ENCODE data around the gene RANBP17. TPM values are rescaled to one million over a fixed set of nuclear protein-coding genes. Genes with fewer than 3 reads are reported as not detected.
A peak's percentile ranks its signal among the peaks of the same experiment; 100 is the strongest.

Gene RANBP17
- total RNA-seq, 8 experiments from 2014 or later: 3.8 to 43.9 (median 25.5) TPM; not detected in 1

DNA sequence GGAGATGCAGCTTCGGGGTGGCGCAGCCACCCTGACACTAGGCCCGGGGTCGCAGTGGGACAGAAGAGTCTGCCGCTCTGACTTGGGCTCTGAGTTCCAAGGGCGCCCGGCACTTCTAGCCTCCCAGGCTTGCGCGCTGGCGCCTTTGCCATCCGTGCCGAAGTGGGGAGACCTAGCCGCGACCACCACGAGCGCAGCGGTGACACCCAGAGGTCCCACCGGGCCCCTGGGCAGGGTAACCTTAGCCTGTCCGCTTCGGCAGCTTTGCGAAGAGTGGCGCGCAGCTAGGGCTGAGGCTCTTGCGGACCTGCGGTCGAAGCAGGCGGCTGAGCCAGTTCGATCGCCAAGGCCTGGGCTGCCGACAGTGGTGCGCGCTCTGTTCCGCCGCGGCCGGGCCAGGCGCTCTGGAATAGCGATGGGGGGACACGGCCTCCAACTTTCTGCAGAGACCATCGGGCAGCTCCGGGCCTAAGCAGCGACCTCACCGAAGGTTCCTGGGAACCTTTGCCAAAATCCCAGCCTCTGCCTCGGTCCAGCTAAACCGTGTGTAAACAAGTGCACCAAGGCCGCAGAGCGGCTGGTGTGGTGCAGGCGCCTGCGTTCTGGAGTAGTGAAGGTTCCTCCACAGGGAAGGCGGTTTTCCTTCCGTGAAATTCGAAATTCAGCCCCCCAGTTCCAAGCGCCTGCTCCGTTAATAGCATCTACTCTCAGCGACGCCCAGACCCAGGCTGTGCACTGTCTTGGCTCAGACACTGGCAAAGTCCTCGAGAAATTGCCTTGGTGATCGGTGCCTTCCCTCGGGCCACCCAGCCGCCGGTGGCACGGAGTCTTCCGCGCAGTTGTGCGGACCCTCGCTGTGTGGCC is 454.7 kb downstream of the RANBP17 start:
- Histone ChIP-seq H3K4me1 (replicated peaks in 1 of 2) (peaks cover 0 to 15% of the 10 kb centered on the region in 2 donors), H3K4me3 (no peak overlapping the region), H3K27ac (no peak overlapping the region)
- peak in 3 of 8 experiments; percentile 31 to 43 (median 40) for ATAC-seq (replicated peaks in 6 of 8)
- 0 to 16% (median 7%) methylated on average over 3 to 37 of the region's 66 CpGs; no CpG with 5 or more reads in 4 of the 10 experiments for WGBS, 10 experiments
- in situ Hi-C loops (cut with MboI; ENCODE audit: low pct_unique_long_range_greater_than_20kb in 2 of 9, low sequenced_read_pairs in 9 of 9, unreplicated experiment in 9 of 9): no loop called here

DNA sequence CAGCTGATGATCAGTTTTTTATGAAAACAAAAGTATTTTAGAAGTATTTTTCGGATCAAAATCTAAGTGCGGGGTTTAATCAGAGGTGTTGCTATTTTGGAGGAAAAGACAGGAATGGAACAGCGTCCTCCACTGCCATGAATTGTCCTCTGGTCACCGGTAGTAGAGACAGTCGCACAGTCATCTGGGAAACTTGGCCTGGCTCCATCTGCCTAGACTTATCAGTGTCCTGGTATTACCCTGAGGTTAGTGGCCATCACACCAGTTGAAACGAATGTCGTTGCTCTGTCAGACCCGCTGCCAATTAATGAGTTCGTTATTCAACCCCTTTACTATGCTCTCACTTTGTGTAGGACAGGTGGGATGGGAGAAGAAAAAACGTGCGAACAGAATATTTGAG is 455.4 kb downstream of the RANBP17 start:
- peaks cover 0 to 7% of the 10 kb centered on the region in 2 donors for H3K4me1 ChIP-seq (replicated peaks in 1 of 2)
- 0 to 45% (median 21%) methylated on average over 1 to 9 of the region's 11 CpGs; no CpG with 5 or more reads in 3 of the 10 experiments for WGBS, 10 experiments
- H3K27ac ChIP-seq: no peak overlapping the region
- H3K4me3 ChIP-seq: no peak overlapping the region
- ATAC-seq (replicated peaks in 6 of 8): no peak
- in situ Hi-C loops (cut with MboI; ENCODE audit: low pct_unique_long_range_greater_than_20kb in 2 of 9, low sequenced_read_pairs in 9 of 9, unreplicated experiment in 9 of 9): no loop called here

DNA sequence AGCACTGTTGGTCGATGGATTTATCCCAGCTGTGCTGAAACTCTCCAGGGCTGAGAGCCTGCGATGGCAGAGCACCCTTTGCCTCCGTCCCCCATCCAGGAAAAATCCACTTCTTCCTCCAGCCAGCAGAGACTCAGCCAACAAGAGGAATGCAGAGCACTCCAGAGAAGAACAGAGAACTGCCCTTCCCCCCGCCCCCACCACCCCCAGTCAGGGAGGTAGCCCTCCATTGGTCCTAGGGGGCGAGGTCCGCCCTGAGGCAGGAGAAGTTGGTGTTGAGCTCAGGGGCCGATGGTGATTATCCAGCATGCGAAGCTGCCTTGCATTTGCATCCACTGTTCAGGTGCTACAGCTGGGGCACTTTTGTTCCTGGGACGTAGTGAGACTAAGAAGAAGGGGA is 456.2 kb downstream of the RANBP17 start:
- peaks cover 0 to 6% of the 10 kb centered on the region in 2 donors for H3K4me1 ChIP-seq (replicated peaks in 1 of 2)
- WGBS, 10 experiments: 0% methylated on average over 2 of the region's 9 CpGs; no CpG with 5 or more reads in 8 of the 10 experiments
- H3K4me3 ChIP-seq: no peak overlapping the region
- in situ Hi-C loops (cut with MboI; ENCODE audit: low pct_unique_long_range_greater_than_20kb in 2 of 9, low sequenced_read_pairs in 9 of 9, unreplicated experiment in 9 of 9): no loop called here
- H3K27ac ChIP-seq: no peak overlapping the region
- no peak for ATAC-seq (replicated peaks in 6 of 8)

DNA sequence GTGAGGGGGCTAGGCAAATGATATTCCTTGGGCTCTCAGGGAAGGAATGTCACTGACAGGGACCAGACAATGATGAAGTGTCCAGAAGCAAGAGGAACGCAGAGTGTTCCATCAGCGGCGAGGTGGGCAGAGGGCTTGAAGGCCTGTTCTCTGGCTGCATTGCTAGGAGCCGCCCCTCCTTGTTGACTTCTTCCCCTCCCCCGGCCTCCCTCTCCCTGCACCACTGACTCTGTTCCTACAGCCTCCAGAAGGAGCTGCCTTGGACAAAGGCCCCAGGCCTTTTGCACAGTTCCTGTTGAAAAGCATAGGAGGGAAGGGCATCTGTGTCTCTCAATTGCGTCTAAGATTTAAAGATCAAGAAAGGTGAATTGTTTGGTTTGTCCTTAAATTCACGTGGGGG is 459.6 kb downstream of the RANBP17 start:
- H3K4me1 ChIP-seq (replicated peaks in 1 of 2): no peaks in the 10 kb centered on the region
- H3K27ac ChIP-seq: no peak overlapping the region
- in situ Hi-C loops (cut with MboI; ENCODE audit: low pct_unique_long_range_greater_than_20kb in 2 of 9, low sequenced_read_pairs in 9 of 9, unreplicated experiment in 9 of 9): no loop called here
- no peak overlapping the region for H3K4me3 ChIP-seq
- WGBS, 10 experiments: 17 to 83% (median 62%) methylated on average over 1 to 3 of the region's 7 CpGs; no CpG with 5 or more reads in 3 of the 10 experiments
- no peak for ATAC-seq (replicated peaks in 6 of 8)

DNA sequence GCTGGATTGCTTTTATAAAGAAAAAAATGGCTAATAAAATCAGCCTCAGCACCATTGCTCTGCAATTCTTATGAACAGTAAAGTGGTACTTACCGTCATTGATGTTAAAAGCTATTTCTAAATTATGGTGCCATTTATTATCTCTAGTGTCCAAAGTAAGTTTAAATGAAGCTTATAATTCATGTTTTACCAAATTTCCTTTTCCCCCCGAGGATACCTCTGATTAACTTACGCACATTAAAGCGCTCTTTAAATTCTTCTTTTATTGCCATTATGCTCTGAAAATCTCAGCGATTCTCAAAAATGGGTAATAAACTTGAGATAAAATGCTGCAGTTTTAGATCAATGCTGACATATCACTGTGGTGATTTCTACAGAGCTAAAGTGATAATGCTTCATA is 460.7 kb downstream of the RANBP17 start:
- no peak overlapping the region for H3K27ac ChIP-seq
- 40 to 97% (median 82%) methylated on average over 3 to 5 of the region's 5 CpGs; no CpG with 5 or more reads in 1 of the 10 experiments for WGBS, 10 experiments
- in situ Hi-C loops (cut with MboI; ENCODE audit: low pct_unique_long_range_greater_than_20kb in 2 of 9, low sequenced_read_pairs in 9 of 9, unreplicated experiment in 9 of 9): no loop called here
- H3K4me3 ChIP-seq: no peak overlapping the region
- H3K4me1 ChIP-seq (replicated peaks in 1 of 2): no peaks in the 10 kb centered on the region
- no peak for ATAC-seq (replicated peaks in 6 of 8)

DNA sequence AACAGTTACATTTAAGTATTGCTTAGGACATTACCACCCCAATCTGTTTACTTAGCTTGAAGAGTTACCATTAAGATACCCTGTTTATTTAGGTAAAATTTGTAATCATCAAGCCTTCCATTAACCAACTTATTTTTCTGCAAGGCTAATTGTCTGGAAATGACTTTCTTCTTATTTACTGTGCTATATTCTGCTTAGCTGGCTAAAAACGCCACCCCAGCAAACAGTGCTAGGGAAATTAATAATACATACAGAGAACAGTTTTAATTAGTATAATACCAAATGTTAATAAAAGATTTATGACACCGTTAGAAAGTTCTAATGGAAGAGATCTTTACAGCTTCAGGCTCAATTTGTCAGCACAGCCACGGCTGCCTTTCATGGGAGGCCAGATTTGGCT is 461.2 kb downstream of the RANBP17 start:
- in situ Hi-C loops (cut with MboI; ENCODE audit: low pct_unique_long_range_greater_than_20kb in 2 of 9, low sequenced_read_pairs in 9 of 9, unreplicated experiment in 9 of 9): no loop called here
- no peak overlapping the region for H3K27ac ChIP-seq
- no peak overlapping the region for H3K4me3 ChIP-seq
- H3K4me1 ChIP-seq (replicated peaks in 1 of 2): no peaks in the 10 kb centered on the region
- no peak for ATAC-seq (replicated peaks in 6 of 8)
- WGBS, 10 experiments: 0 to 74% (median 42%) methylated on average over 1 to 3 of the region's 3 CpGs; no CpG with 5 or more reads in 1 of the 10 experiments

DNA sequence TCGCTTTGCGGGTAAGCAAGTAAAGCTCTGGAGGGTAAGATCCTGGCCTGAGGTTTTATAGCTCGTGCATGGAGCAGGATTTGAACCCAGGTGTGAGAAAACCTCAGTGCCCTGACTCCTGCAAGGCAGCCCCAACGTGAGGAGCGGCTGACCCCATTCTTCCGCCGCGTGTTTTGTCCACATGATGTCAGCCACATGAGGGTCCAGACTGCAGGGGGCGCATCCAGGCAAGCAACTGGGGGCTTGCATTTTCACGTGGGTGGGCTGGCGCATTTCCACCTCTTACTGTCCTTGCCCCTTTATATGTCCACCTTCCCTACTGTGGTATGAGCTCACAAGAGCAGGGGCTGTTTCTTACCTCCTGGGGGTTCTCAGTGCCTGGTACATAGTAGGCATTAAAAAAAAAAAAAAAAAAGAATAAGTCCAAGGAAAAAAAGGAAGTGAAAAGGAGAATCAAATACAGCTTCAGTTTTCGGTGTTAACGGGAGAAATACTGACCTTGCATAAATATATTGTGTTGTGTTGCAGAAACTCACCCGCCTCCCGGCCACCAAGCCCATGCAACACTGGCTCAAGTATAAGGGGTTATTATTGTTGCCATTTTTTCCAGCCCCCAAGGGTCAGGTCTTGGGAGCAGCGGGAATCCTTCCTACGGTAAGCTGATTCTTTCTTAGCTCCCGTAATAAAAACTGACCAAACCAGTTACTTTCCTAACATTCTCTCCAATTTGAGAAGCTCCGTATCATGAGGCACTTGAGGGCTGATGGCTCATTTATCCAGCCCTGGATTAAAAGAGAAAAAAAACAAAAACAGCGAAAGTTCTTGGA is 462.2 kb downstream of the RANBP17 start:
- no peak overlapping the region for H3K27ac ChIP-seq
- ATAC-seq (replicated peaks in 6 of 8): no peak
- H3K4me3 ChIP-seq: no peak overlapping the region
- in situ Hi-C loops (cut with MboI; ENCODE audit: low pct_unique_long_range_greater_than_20kb in 2 of 9, low sequenced_read_pairs in 9 of 9, unreplicated experiment in 9 of 9): no loop called here
- H3K4me1 ChIP-seq (replicated peaks in 1 of 2): no peaks in the 10 kb centered on the region
- 17 to 80% (median 43%) methylated on average over 1 to 17 of the region's 20 CpGs for WGBS, 10 experiments

DNA sequence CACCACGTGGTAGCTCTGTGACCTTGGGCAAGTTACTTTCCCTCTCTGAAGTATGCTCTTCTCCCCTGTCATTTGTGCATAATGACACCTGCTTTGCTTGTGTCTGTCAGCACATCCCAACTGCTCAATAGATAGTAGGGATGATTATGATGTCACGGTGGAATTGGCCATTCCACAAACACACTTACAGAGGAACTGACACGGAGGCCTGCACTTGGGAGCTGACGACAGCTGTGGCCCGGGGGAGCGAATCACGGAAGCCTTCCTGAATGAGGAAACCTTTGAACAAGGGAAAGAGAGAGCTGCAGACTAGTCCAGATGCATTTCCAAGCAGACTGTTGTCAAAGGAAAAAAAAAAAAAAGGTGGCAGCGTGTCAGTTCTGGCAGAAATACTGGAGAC is 468.2 kb downstream of the RANBP17 start:
- WGBS, 10 experiments: 0 to 79% (median 60%) methylated on average over 1 to 7 of the region's 8 CpGs; no CpG with 5 or more reads in 3 of the 10 experiments
- in situ Hi-C loops (cut with MboI; ENCODE audit: low pct_unique_long_range_greater_than_20kb in 2 of 9, low sequenced_read_pairs in 9 of 9, unreplicated experiment in 9 of 9): loop anchor here in 7 of 9 experiments (10.0 to 25.0 kb wide), 5 partner anchors 125 to 593 kb away; no protein-coding TSS in a partner anchor
- Histone ChIP-seq H3K4me3 (no peak overlapping the region), H3K27ac (no peak overlapping the region), H3K4me1 (replicated peaks in 1 of 2) (no peaks in the 10 kb centered on the region)
- ATAC-seq (replicated peaks in 6 of 8): no peak

DNA sequence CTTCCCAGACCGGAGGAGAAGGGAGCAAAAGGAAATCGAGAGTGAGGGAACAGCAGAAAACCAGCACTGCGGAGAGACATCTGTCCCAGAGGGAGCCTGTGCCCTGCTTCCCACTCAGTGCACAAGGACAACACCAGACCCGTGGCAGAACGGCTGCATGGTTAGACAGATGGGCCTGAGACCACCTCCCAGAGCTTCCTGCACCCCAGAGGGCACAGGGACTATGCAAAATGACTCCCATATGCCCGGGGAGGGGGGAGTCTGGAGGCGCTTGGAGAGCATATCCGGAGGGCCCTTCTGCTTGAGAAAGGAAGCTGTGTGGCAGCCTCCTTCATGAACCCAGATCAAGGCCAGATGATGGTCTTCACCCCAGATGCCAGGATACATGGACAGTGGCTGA is 473.8 kb downstream of the RANBP17 start:
- H3K27ac ChIP-seq: no peak overlapping the region
- ATAC-seq (replicated peaks in 6 of 8): no peak

DNA sequence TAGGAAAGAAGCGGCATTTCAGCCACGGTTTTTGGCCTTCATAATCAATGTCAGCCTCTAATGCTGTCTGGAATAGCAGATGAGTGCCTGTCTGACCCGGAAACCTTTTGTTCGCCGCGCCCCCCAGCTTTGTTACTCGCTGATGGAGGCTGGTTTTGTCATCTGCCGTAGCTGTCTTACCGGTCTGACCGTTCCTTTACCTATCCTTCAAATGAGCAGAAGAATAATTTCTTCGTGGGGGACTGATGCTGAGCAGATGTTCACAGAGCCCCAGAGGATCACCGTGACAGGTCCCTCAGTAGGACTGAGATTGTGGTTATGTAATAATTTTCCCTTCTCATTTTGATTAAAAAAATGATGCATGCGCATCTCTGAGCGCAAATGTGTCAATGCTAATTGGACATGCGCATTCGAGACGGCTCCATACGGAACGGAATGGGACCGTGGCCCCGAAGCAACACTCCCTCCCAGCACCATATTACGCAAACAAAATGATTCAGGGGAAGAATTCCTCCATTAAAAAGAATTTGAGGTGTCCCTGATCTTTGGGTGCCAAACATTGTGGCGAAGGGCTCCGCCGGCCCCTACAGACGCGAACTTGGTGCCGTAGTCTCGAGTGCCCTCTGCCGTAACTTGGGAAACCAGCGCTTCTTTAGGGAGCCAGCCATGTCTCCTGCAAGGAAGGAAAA is 474.8 kb downstream of the RANBP17 start:
- 0 to 45% (median 9%) methylated on average over 1 to 28 of the region's 31 CpGs; no CpG with 5 or more reads in 1 of the 10 experiments for WGBS, 10 experiments
- Histone ChIP-seq H3K27ac (no peak overlapping the region), H3K4me1 (replicated peaks in 1 of 2) (peaks cover 0 to 5% of the 10 kb centered on the region in 2 donors), H3K4me3 (peak overlapping the region; percentile 25 to 41 (median 35))
- in situ Hi-C loops (cut with MboI; ENCODE audit: low pct_unique_long_range_greater_than_20kb in 2 of 9, low sequenced_read_pairs in 9 of 9, unreplicated experiment in 9 of 9): loop anchor here in 7 of 9 experiments (10.0 to 25.0 kb wide), 5 partner anchors 132 to 599 kb away; no protein-coding TSS in a partner anchor
- ATAC-seq (replicated peaks in 6 of 8): peak; percentile 60 to 98 (median 88)

More for the DNA sequence above, 473.8 kb downstream of the RANBP17 start:
- 13 to 62% (median 58%) methylated on average over 1 to 7 of the region's 8 CpGs; no CpG with 5 or more reads in 4 of the 10 experiments for WGBS, 10 experiments
- Histone ChIP-seq H3K4me1 (replicated peaks in 1 of 2) (peaks cover 0 to 5% of the 10 kb centered on the region in 2 donors), H3K4me3 (no peak overlapping the region)
- in situ Hi-C loops (cut with MboI; ENCODE audit: low pct_unique_long_range_greater_than_20kb in 2 of 9, low sequenced_read_pairs in 9 of 9, unreplicated experiment in 9 of 9): loop anchor here in 7 of 9 experiments (10.0 to 25.0 kb wide), 5 partner anchors 131 to 598 kb away; no protein-coding TSS in a partner anchor

DNA sequence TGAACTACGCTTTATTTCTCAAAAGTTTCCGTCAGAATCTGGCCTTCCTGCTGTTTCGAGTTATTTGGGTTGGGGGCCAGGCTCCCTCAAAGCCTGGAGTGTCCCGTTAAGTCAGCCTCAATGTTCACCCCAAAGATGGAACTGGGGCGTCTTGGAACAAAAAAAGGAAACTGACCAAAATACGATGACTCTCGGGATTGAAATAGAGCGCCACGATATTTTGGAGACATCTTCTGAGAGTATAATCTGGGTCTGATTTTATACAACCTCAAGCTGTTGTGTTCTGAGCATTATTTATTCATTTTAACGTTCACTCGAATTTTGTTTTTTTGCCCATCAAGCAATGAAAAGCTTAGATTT is 475.4 kb downstream of the RANBP17 start:
- Histone ChIP-seq H3K27ac (no peak overlapping the region), H3K4me3 (peak overlapping the region in 4 of 5 donors; percentile 25 to 41 (median 34)), H3K4me1 (replicated peaks in 1 of 2) (peaks cover 0 to 5% of the 10 kb centered on the region in 2 donors)
- peak in 3 of 8 experiments; percentile 25 to 52 (median 27) for ATAC-seq (replicated peaks in 6 of 8)
- 3 to 77% (median 20%) methylated on average over 2 to 11 of the region's 11 CpGs for WGBS, 10 experiments
- in situ Hi-C loops (cut with MboI; ENCODE audit: low pct_unique_long_range_greater_than_20kb in 2 of 9, low sequenced_read_pairs in 9 of 9, unreplicated experiment in 9 of 9): loop anchor here in 7 of 9 experiments (10.0 to 25.0 kb wide), 5 partner anchors 132 to 600 kb away; no protein-coding TSS in a partner anchor

DNA sequence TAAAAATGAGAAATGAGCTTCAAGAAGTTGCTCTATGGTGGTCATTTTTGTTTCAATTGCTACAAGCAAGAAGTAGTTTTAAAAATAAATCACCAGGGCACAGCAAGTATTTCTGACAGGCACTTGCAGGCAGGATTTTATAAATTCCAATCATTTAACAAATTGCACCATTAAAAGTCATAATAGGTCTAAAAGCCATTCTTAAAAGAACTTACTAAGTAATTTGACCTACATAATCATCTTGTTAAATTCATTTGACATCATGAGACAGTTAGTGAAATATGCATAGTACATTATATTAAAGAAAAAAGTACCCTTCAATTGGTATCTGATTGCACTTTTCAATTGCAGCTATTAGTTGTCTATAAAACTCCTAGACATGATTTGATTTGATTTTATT is 478.2 kb downstream of the RANBP17 start:
- peaks cover 0 to 5% of the 10 kb centered on the region in 2 donors for H3K4me1 ChIP-seq (replicated peaks in 1 of 2)
- in situ Hi-C loops (cut with MboI; ENCODE audit: low pct_unique_long_range_greater_than_20kb in 2 of 9, low sequenced_read_pairs in 9 of 9, unreplicated experiment in 9 of 9): loop anchor here in 7 of 9 experiments (25.0 kb wide), 4 partner anchors 153 to 603 kb away; no protein-coding TSS in a partner anchor
- no peak for ATAC-seq (replicated peaks in 6 of 8)

More for the DNA sequence above, 478.2 kb downstream of the RANBP17 start:
- no peak overlapping the region for H3K4me3 ChIP-seq
- no peak overlapping the region for H3K27ac ChIP-seq
